Lower lobe of right lung (tissue), 2 donors: ENCODE measurements around the gene RHNO1. TPM values are rescaled to one million over a fixed set of nuclear protein-coding genes. Genes with fewer than 3 reads are reported as not detected.
"Not testable (repeated sequence)": the region's sequence is repeated elsewhere in the genome, so short reads cannot be mapped to it uniquely, and the experiment has no call there.

ENCODE experiments used
- ATAC-seq, 2 donors: fragments of 200-7000 bp; cut with Tn5 transposase; one replicate each; pipeline ENCODE4 v1.9.1; 2020 to 2022; ENCODE audit warnings: mild to moderate bottlenecking in 2 of 2, moderate library complexity in 2 of 2
- DNase-seq: peaks from one replicate; pipeline ENCODE4 v3.0.0-alpha.2; 2020
- H3K27ac ChIP-seq: fragments of 200-600 bp; one replicate; pipeline ENCODE4 v1.8.0; 2022
- H3K27me3 ChIP-seq: fragments of 200-600 bp; one replicate; pipeline ENCODE4 v1.8.0; 2022; ENCODE audit warnings: low read depth
- H3K36me3 ChIP-seq: fragments of 200-600 bp; one replicate; pipeline ENCODE4 v1.8.0; 2022; ENCODE audit warnings: mild to moderate bottlenecking
- H3K4me1 ChIP-seq: fragments of 200-600 bp; one replicate; pipeline ENCODE4 v1.8.0; 2022
- H3K4me3 ChIP-seq: fragments of 200-600 bp; one replicate; pipeline ENCODE4 v1.8.0; 2022; ENCODE audit warnings: mild to moderate bottlenecking
- H3K9me3 ChIP-seq: fragments of 200-600 bp; one replicate; pipeline ENCODE4 v1.8.0; 2022
- intact Hi-C: fragments of 100-400 bp; cut with DNase I; formaldehyde crosslinking; loops from one replicate; pipeline ENCODE4 v1.11.0; 2022
- total RNA-seq: library from RNA; stranded (reverse); fragmentation: NEBNext Ultra II Directional; extraction: Animal tissue kit (Norgen Biotek cat#: 25700); gene quantifications from one replicate; pipeline ENCODE4 v1.2.1, GENCODE V29; 2021
- TF ChIP-seq, protein P1 (sequence below): fragments of 200-600 bp; IDR thresholded peaks from one replicate; pipeline ENCODE4 v1.8.0; 2022; ENCODE audit warnings: antibody characterized with exemption, mild to moderate bottlenecking
- donor health status: DM: no; HTN: yes; CAD: no; lungs with severe emphysema.

Gene RHNO1
- total RNA-seq, 1 donor from 2014 or later = 12.8 TPM

DNA sequence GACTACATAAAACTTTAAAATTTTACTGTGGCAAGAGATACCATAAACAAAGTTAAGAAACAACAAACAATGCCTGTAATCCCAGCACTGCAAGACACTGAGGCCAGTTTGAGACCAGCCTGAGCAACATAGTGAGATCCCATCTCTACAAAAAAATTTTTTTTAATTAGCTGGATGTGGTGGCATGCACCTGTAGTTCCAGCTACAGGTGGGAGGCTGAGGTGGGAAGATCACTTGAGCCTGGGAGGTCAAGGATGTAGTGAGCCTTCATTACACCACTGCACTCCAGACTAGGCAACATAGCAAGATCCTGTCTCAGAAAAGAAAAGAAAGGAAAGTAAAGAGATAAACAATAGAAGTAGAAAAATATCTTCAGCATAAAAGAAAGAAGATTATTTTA lies 16.9 kb upstream of the RHNO1 start:
- no peak overlapping the region for H3K27ac ChIP-seq
- no peak for DNase-seq
- H3K4me1 ChIP-seq = no peaks in the 10 kb centered on the region
- no peak overlapping the region for H3K4me3 ChIP-seq
- no peak for ATAC-seq
- H3K27me3 ChIP-seq = no peaks in the 10 kb centered on the region
- H3K9me3 ChIP-seq = no peaks in the 10 kb centered on the region
- H3K36me3 ChIP-seq = no peaks in the 10 kb centered on the region
- TF ChIP-seq, protein P1, sequence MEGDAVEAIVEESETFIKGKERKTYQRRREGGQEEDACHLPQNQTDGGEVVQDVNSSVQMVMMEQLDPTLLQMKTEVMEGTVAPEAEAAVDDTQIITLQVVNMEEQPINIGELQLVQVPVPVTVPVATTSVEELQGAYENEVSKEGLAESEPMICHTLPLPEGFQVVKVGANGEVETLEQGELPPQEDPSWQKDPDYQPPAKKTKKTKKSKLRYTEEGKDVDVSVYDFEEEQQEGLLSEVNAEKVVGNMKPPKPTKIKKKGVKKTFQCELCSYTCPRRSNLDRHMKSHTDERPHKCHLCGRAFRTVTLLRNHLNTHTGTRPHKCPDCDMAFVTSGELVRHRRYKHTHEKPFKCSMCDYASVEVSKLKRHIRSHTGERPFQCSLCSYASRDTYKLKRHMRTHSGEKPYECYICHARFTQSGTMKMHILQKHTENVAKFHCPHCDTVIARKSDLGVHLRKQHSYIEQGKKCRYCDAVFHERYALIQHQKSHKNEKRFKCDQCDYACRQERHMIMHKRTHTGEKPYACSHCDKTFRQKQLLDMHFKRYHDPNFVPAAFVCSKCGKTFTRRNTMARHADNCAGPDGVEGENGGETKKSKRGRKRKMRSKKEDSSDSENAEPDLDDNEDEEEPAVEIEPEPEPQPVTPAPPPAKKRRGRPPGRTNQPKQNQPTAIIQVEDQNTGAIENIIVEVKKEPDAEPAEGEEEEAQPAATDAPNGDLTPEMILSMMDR = no peak
- intact Hi-C loops = no loop called here

DNA sequence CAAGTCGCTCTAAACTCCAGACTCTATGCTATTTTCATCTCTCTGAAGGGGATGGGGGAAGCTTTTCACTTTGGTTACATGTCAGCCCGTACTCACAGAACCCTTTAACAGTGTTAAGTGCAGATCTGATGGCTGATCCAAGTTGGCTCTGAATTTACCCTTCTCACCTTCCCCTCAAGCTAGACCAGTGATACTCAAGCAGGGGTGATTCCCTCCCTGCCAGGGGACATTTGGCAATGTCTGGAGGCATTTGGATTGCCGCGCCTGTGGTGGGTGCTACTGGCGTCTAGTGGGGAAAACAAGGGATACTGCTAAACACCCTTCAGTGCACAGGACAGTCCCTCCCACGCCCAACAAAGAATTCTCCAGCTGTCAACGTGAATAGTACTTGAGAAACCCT lies 14.1 kb upstream of the RHNO1 start:
- intact Hi-C loops = no loop called here
- Histone ChIP-seq H3K4me1 (no peaks in the 10 kb centered on the region), H3K9me3 (no peaks in the 10 kb centered on the region), H3K27ac (no peak overlapping the region), H3K27me3 (no peaks in the 10 kb centered on the region), H3K4me3 (no peak overlapping the region), H3K36me3 (no peaks in the 10 kb centered on the region)
- DNase-seq (no peak), ATAC-seq (no peak)
- TF ChIP-seq, protein P1 = no peak

DNA sequence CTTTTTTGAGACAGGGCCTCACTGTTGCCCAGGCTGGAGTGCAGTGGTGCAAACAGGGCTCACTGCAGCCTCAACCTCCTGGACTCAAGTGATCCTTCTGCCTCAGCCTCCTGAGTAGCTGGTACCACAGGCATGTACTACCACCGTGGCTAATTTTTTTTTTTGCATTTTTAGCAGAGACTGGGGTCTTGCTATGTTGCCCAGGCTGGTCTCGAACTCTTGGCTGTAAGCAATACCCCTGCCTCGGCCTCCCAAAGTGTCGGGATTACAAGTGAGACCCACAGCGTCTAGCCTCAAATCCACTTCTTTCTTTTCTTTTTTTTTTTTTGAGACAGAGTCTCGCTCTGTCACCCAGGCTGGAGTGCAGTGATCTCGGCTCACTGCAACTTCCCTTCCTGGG lies 13.6 kb upstream of the RHNO1 start:
- intact Hi-C loops, ATAC-seq, DNase-seq: not testable (repeated sequence)

DNA sequence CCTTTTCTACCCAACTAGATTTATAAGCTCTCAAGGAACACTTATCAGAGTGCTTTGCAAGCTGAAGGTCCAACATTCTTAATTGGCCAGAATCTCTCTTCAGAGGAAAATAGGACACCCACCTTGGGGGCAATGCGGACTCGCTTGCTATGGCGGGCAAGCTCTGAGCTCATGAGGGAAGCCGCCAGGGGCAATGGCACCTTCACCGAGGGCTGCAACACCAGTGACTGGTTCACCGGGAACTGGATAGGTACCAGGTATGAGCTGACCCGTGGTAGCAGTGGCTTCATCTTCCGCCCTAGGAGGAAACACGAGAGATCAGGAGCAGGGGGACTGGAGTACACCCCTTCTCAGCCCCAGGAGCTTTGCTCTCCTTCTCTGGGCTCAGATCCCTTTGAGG lies 12.8 kb upstream of the RHNO1 start:
- Histone ChIP-seq H3K9me3 (no peaks in the 10 kb centered on the region), H3K4me3 (no peak overlapping the region), H3K36me3 (no peaks in the 10 kb centered on the region), H3K27ac (no peak overlapping the region), H3K4me1 (no peaks in the 10 kb centered on the region), H3K27me3 (no peaks in the 10 kb centered on the region)
- ATAC-seq (no peak), DNase-seq (no peak)
- intact Hi-C loops = no loop called here
- TF ChIP-seq, protein P1 = no peak

More for the DNA sequence above, 13.6 kb upstream of the RHNO1 start:
- not testable (repeated sequence) for H3K9me3 ChIP-seq, H3K27ac ChIP-seq, H3K4me1 ChIP-seq, H3K27me3 ChIP-seq, H3K4me3 ChIP-seq, H3K36me3 ChIP-seq

DNA sequence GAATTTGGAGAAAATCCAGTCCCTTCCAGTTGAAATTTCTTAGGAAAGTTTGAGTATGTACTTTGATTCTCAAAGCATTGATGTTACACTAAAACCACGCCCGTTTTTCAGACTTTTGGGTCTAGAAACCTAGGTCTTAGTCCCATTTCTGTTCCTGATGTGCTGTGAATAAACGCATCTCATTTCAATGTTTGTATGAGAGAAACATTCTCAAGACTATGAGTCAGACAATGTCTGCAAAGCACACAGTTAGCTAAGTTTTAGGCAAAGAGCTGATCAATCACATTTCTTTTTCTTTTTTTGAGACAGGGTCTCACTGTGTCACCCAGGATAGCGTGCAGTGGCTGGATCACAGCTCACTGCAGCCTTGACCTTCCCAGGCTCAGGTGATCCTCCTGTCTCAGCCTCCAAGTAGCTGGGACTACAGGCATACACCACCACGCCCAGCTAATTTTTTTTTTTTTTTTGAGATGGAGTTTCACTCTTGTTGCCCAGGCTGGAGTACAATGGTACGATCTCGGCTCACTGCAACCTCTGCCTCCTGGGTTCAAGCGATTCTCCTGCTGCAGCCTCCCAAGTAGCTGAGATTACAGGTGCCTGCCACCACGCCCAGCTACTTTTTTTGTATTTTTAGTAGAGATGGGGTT lies 7.9 kb upstream of the RHNO1 start:
- H3K4me1 ChIP-seq, H3K9me3 ChIP-seq, H3K27ac ChIP-seq, H3K27me3 ChIP-seq, DNase-seq, ATAC-seq, intact Hi-C loops, H3K36me3 ChIP-seq, H3K4me3 ChIP-seq: not testable (repeated sequence)

DNA sequence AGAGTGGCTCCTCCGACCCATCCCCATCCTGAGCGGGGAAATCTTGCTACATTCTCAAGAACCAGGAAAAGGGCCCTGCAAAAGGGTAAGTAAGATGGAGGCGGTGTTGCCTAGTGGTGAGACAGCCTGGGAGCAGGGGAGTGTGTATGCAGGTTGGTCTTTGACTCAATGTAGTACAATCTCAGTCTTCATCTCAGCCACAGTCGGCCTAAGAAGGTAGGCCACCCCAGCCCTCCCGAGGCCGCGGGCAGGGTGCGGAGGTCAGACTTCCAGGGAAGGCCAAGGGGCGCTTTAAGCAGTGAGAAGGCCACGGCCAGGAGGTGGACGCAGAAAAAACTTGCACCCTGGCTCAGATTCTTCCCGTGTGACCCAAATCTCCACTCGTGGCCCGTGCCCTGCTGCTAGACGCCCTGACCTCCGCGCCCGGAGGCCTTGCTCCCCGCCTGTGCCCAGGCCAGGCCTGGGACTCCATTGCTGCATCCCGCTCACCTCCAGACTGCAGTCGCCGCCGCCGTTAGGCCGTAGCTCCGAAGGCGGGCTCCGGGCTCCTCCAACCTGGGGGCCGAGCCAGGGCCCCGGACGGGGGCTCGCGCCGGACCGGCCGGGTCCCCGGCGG lies 484 bp upstream of the RHNO1 start:
- intact Hi-C loops = no loop called here
- TF ChIP-seq, protein P1 = no peak
- ATAC-seq (peak in 1 of 2 donors; percentile 54), DNase-seq (no peak)
- Histone ChIP-seq H3K4me3 (peak overlapping the region; percentile 95), H3K27ac (peak overlapping the region; percentile 95), H3K4me1 (peaks cover 26% of the 10 kb centered on the region), H3K9me3 (no peaks in the 10 kb centered on the region), H3K27me3 (no peaks in the 10 kb centered on the region), H3K36me3 (peaks cover 5% of the 10 kb centered on the region)
